ENCODE data around the gene ATP2A2.

Gene ATP2A2

DNA sequence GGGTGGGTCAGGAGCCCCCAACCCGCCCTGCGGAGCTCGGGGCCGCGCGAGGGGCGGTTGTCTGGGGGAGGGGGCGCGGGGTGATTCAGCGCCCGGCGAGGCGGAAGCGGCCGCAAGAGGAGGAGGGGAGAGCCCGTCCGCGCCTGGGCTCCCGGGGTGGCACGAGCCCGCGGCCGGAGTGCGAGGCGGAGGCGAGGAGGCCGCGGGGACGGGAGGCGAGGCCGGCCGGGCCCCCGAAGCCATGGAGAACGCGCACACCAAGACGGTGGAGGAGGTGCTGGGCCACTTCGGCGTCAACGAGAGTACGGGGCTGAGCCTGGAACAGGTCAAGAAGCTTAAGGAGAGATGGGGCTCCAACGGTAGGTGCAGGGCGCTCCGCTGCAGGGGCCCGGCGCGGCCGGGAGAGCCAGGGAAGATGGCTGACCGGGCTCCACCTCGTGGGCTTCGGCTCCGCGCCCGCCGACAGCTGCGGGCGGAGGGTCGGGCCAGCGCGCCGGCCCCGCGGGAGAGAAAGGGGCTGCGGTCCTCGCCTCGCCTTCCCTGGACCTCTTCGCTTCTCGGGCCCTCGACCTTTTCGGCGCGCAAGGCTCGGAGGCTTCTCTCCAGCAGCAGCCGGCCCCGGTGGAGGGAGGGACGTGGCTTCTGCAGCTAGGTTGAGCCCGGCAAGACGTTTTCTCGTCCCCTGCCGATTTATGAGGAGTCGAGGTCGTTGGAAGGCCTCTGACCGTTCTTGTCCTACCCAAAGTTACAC is 677 bp downstream of the ATP2A2 start:
- peak; percentile 53 for DNase-seq (ENCODE audit: low read depth)
- peak overlapping the region; percentile 84 for H3K4me3 ChIP-seq (ENCODE audit: low read depth, low read length)
- TF ChIP-seq, protein P1, sequence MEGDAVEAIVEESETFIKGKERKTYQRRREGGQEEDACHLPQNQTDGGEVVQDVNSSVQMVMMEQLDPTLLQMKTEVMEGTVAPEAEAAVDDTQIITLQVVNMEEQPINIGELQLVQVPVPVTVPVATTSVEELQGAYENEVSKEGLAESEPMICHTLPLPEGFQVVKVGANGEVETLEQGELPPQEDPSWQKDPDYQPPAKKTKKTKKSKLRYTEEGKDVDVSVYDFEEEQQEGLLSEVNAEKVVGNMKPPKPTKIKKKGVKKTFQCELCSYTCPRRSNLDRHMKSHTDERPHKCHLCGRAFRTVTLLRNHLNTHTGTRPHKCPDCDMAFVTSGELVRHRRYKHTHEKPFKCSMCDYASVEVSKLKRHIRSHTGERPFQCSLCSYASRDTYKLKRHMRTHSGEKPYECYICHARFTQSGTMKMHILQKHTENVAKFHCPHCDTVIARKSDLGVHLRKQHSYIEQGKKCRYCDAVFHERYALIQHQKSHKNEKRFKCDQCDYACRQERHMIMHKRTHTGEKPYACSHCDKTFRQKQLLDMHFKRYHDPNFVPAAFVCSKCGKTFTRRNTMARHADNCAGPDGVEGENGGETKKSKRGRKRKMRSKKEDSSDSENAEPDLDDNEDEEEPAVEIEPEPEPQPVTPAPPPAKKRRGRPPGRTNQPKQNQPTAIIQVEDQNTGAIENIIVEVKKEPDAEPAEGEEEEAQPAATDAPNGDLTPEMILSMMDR (conservative IDR thresholded peaks at IDR 0.05; ENCODE audit: low read depth, low read length), result no peak

GRCh38 chr12:110282300-110282860 is 1.3 kb downstream of the ATP2A2 start:
- H3K4me3 ChIP-seq (ENCODE audit: low read depth, low read length), result peak overlapping the region; percentile 84
- no peak for DNase-seq (ENCODE audit: low read depth)
- TF ChIP-seq, protein P1 (conservative IDR thresholded peaks at IDR 0.05; ENCODE audit: low read depth, low read length), result no peak

- DNase-seq (ENCODE audit: low read depth), result no peak
- peak overlapping the region; percentile 84 for H3K4me3 ChIP-seq (ENCODE audit: low read depth, low read length)
- TF ChIP-seq, protein P1 (conservative IDR thresholded peaks at IDR 0.05; ENCODE audit: low read depth, low read length), result no peak
These were observed 2.1 kb downstream of the ATP2A2 start for GRCh38 chr12:110282956-110283817.

DNA sequence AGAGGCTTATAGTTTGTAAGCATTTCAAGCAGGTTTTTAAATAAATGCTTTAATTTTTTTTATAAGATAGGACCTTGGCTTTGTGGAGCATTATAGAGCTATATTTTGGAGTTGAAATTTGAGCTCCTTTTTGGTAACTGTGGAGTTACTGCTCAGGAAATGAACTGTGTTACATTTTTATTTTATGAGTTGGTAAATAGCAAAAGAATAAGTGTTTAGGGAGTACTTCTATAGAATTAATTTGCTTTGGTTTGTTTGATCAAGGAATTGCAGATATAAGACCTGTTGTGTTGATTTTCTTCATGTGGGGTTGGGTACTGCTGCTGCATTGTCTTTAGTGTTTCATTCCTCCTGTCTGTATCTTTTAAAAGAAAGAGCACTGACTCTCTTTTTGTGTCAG is 3.5 kb downstream of the ATP2A2 start:
- H3K4me3 ChIP-seq (ENCODE audit: low read depth, low read length), result peak overlapping the region; percentile 32

DNA sequence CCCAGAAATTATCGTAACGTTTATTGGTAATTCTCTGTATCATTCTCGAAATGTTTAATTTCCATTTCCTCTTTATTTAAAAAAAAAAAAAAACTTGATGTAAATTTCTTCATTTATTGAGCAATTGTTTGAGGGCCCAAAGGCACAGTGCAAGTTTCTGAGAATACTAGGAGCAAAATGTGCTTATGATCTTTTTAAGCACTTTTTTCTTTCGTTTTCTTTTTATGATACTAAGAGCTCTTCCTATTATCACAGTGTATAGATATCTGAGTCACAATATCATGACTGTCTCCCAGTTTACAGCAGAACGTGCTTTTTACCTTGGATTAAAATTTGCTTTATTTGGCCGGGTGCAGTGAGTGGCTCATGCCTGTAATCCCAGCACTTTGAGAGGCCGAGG is 5.6 kb downstream of the ATP2A2 start:
- DNase-seq (ENCODE audit: low read depth), result no peak
- TF ChIP-seq, protein P1 (conservative IDR thresholded peaks at IDR 0.05; ENCODE audit: low read depth, low read length), result no peak
- H3K4me3 ChIP-seq (ENCODE audit: low read depth, low read length), result no peak overlapping the region

More for the DNA sequence above, 3.5 kb downstream of the ATP2A2 start:
- TF ChIP-seq, protein P1 (conservative IDR thresholded peaks at IDR 0.05; ENCODE audit: low read depth, low read length), result no peak
- no peak for DNase-seq (ENCODE audit: low read depth)

DNA sequence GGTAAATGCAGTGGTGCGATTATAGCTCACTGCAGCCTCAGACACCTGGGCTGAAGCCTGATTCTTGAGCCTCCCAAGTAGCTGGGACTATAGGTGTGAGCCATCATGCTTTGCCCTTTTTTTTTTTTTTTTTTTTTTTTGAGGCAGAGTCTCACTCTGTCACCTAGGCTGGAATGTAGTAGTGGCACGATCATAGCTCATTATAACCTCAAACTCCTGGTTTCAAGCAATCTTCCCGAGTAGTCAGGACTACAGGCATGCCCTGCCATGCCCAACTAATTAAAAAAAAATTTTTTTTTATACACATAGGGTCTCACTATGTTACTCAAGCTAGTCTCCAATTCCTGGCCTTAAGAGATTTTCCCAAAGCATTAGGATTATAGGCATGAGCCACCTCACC is 6.9 kb downstream of the ATP2A2 start:
- TF ChIP-seq, protein P1 (conservative IDR thresholded peaks at IDR 0.05; ENCODE audit: low read depth, low read length), result no peak
- no peak overlapping the region for H3K4me3 ChIP-seq (ENCODE audit: low read depth, low read length)
- DNase-seq (ENCODE audit: low read depth), result no peak

All from choroid plexus epithelial cell (primary cell).